Ishikawa (cell line): ENCODE measurements around the gene DHRSX.

ENCODE experiments used
- CEBPB ChIP-seq: IDR thresholded peaks from 2 replicates; pipeline ENCODE4 v1.6.1; 2012
- CREB1 ChIP-seq: IDR thresholded peaks from 2 replicates; pipeline ENCODE4 v1.6.1; 2012; ENCODE audit warnings: low read depth
- EGR1 ChIP-seq: IDR thresholded peaks from 2 replicates; pipeline ENCODE4 v1.6.1; 2012
- EP300 ChIP-seq: IDR thresholded peaks from 2 replicates; pipeline ENCODE4 v1.6.1; 2012; ENCODE audit warnings: borderline replicate concordance
- FOXM1 ChIP-seq: IDR thresholded peaks from 2 replicates; pipeline ENCODE4 v1.6.1; 2012; ENCODE audit warnings: low read depth, borderline replicate concordance
- NFIC ChIP-seq: IDR thresholded peaks from 2 replicates; pipeline ENCODE4 v1.6.1; 2012
- RAD21 ChIP-seq: IDR thresholded peaks from 2 replicates; pipeline ENCODE4 v1.6.1; 2012; ENCODE audit warnings: low read depth
- TAF1 ChIP-seq: IDR thresholded peaks from 2 replicates; pipeline ENCODE4 v1.6.1; 2012; ENCODE audit warnings: low read depth, mild to moderate bottlenecking
- TCF12 ChIP-seq: IDR thresholded peaks from 2 replicates; pipeline ENCODE4 v1.6.1; 2012; ENCODE audit warnings: low read depth
- TEAD4 ChIP-seq: IDR thresholded peaks from 2 replicates; pipeline ENCODE4 v1.6.1; 2012
- YY1 ChIP-seq: IDR thresholded peaks from 2 replicates; pipeline ENCODE4 v1.6.1; 2012; ENCODE audit warnings: low read depth
- ZBTB7A ChIP-seq: IDR thresholded peaks from 2 replicates; pipeline ENCODE4 v1.6.1; 2012; ENCODE audit warnings: low read depth
- TF ChIP-seq, protein P1 (sequence below): IDR thresholded peaks from 2 replicates; pipeline ENCODE4 v1.6.1; 2012; ENCODE audit warnings: low read depth, mild to moderate bottlenecking
- TF ChIP-seq, protein P2 (sequence below): IDR thresholded peaks from 2 replicates; pipeline ENCODE4 v1.6.1; 2012
- TF ChIP-seq, protein P3 (sequence below): IDR thresholded peaks from 2 replicates; pipeline ENCODE4 v1.6.1; 2012

The DHRSX gene

DNA sequence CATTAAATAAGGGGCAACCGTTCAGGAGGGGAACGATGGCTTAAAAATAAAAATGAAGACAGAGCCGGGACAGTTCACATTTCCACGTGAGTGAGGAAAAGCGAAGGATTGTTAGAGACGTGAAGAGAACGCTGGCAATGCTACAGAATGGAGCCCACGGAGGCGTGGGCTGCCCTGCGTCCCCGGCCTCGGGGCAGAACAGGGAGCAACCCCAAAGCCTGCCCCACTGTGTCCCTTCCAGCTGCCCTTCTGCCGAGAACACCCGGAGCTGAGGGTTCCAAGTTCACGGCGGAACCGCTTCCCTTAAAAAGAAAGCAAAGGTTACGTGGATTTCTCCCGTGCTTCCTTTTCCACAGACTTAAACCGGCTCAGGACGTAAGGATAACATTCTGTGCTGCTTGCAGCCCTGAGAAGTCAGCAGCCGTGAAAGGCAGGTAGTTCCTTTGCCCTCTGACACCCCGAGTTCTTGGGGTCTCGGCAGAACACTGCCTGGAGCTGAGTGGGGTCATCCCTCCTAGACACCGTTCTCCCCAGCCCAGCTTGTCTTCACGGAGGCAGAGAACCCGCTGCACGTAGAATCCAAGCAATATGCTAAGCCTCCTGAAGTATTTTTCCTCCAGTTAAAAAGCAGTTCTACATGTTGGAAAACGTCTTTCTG lies 14.2 kb downstream of the DHRSX start:
- TF ChIP-seq CEBPB (no peak), CREB1 (no peak), NFIC (no peak), EGR1 (no peak), TAF1 (no peak), YY1 (no peak), TCF12 (no peak), TEAD4 (no peak), EP300 (no peak), FOXM1 (no peak), ZBTB7A (no peak), RAD21 (no peak)
- TF ChIP-seq, protein P1, sequence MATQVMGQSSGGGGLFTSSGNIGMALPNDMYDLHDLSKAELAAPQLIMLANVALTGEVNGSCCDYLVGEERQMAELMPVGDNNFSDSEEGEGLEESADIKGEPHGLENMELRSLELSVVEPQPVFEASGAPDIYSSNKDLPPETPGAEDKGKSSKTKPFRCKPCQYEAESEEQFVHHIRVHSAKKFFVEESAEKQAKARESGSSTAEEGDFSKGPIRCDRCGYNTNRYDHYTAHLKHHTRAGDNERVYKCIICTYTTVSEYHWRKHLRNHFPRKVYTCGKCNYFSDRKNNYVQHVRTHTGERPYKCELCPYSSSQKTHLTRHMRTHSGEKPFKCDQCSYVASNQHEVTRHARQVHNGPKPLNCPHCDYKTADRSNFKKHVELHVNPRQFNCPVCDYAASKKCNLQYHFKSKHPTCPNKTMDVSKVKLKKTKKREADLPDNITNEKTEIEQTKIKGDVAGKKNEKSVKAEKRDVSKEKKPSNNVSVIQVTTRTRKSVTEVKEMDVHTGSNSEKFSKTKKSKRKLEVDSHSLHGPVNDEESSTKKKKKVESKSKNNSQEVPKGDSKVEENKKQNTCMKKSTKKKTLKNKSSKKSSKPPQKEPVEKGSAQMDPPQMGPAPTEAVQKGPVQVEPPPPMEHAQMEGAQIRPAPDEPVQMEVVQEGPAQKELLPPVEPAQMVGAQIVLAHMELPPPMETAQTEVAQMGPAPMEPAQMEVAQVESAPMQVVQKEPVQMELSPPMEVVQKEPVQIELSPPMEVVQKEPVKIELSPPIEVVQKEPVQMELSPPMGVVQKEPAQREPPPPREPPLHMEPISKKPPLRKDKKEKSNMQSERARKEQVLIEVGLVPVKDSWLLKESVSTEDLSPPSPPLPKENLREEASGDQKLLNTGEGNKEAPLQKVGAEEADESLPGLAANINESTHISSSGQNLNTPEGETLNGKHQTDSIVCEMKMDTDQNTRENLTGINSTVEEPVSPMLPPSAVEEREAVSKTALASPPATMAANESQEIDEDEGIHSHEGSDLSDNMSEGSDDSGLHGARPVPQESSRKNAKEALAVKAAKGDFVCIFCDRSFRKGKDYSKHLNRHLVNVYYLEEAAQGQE = no peak
- TF ChIP-seq, protein P2, sequence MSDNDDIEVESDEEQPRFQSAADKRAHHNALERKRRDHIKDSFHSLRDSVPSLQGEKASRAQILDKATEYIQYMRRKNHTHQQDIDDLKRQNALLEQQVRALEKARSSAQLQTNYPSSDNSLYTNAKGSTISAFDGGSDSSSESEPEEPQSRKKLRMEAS = no peak
- TF ChIP-seq, protein P3, sequence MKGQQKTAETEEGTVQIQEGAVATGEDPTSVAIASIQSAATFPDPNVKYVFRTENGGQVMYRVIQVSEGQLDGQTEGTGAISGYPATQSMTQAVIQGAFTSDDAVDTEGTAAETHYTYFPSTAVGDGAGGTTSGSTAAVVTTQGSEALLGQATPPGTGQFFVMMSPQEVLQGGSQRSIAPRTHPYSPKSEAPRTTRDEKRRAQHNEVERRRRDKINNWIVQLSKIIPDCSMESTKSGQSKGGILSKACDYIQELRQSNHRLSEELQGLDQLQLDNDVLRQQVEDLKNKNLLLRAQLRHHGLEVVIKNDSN = no peak

DNA sequence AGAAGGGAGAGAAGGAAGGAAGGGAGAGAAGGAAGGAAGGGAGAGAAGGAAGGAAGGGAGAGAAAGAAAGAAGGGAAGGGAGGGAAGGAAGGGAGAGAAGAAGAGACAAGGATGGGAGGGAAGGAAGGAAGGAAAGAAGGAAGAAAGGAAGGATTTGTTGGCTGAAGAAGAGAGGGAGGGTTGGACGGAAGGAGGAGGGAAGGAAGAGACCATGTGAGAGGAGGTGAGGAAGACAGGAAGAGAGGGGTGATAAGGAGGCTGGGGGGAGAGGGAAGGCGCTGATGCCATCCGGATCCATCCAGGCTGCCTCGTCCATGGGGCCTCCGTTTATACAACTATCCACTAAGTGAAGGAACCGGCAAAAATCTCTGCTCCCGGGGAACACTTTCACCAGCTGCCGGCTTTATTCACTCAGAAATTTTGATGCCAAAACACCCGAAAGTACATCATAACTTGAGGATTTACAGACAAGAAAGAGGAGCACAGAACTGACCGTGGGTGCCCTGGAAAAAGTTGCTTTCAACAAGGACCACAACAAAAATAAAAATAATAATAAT lies 14.9 kb downstream of the DHRSX start:
- TF ChIP-seq EGR1 = no peak
- no peak for TF ChIP-seq YY1
- TF ChIP-seq, protein P1 = no peak
- TF ChIP-seq, protein P3 = no peak
- no peak for TF ChIP-seq TCF12
- TF ChIP-seq NFIC = no peak
- TF ChIP-seq CEBPB = no peak
- TF ChIP-seq TEAD4 = no peak
- TF ChIP-seq RAD21 = no peak
- no peak for TF ChIP-seq ZBTB7A
- no peak for TF ChIP-seq TAF1
- TF ChIP-seq EP300 = no peak

DNA sequence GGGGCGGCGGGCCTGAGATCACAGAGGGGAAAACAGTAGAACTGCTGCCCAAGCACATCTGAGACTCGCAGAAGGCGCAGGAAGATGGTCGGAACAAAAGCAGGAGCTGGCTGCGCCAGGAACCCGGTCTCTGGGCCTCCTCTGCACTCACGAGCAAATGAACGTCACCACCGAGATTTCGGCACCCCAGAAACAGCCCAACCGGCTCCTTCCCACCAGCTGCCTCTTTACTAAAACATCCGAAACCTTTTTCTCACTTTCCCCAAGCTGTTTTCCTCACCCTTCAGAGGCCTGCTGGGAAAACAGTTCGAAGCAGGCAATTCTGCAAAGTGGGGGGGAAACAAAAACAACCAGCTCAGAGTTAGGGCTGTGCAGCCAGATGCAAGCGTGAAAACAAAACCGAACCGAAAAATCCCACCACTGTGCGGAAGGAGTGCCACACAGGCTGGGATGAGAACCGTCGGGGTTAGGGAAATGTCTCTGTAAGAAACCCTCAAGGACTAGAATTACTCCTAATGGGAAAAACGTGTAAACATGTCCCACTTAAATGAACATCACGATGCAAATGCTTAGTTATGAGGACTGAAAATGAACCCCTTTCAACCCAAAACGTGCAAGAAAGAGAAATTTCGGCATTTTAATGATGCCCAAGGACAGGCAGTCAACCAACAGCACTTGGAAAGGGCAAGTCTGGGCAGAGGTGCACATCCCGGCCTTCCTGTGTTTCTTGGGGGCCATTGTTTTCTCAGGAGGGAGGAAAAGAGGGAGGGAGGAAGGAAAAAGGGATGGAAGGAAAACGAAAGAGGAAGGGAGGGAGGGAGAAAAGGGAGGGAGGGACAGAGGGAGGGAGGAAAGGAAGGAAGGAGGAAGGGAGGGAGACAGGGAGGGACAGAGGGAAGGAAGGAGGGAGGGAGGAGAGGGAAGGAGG lies 15.8 kb downstream of the DHRSX start:
- no peak for TF ChIP-seq TEAD4
- TF ChIP-seq, protein P1 = no peak
- no peak for TF ChIP-seq TCF12
- TF ChIP-seq, protein P2 = no peak

DNA sequence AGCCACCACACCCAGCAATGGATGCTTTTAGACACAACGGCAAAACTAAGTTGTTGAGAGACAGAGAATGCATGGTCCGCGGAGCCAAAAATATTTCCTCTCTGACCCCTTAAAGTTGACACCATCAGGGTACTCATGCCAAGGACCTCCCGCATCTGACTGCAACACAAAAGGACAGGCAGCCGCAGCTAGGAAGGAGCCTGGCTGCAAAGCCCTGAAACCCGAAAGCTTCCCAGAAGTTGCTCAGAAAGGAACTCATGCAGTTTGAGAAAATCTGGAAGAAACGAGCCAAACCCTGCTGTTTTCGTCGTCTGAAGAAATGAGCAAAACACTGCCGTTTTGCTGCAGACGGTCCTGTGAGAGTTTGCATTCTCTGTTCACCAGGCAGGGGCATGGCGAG lies 16.5 kb downstream of the DHRSX start:
- TF ChIP-seq ZBTB7A (no peak), TAF1 (no peak), RAD21 (no peak), NFIC (no peak), TCF12 (no peak), FOXM1 (no peak), YY1 (no peak), EP300 (no peak), CEBPB (no peak)
- TF ChIP-seq, protein P2 = no peak
- TF ChIP-seq, protein P3 = no peak
- TF ChIP-seq, protein P1 = no peak
